ENCODE data around the gene PAX7. TPM values are rescaled to one million over a fixed set of nuclear protein-coding genes. Genes with fewer than 3 reads are reported as not detected.

The PAX7 gene
- total RNA-seq, 1 donor from 2014 or later = not detected

GRCh38 chr1:18638835-18639364, 8.3 kb downstream of the PAX7 start:
- no peak for DNase-seq (ENCODE audit: low spot score)
- intact Hi-C loops (cut with DNase I) = no loop called here

GRCh38 chr1:18639368-18640055, 8.9 kb downstream of the PAX7 start:
- no peak for DNase-seq (ENCODE audit: low spot score)
- intact Hi-C loops (cut with DNase I) = no loop called here

GRCh38 chr1:18640228-18641004, 9.8 kb downstream of the PAX7 start:
- DNase-seq (ENCODE audit: low spot score) = no peak
- intact Hi-C loops (cut with DNase I) = no loop called here

GRCh38 chr1:18641005-18641941, 10.6 kb downstream of the PAX7 start:
- no peak for DNase-seq (ENCODE audit: low spot score)
- intact Hi-C loops (cut with DNase I) = no loop called here

GRCh38 chr1:18642278-18643095, 11.8 kb downstream of the PAX7 start:
- intact Hi-C loops (cut with DNase I) = no loop called here
- no peak for DNase-seq (ENCODE audit: low spot score)

- DNase-seq (ENCODE audit: low spot score) = no peak
- intact Hi-C loops (cut with DNase I) = no loop called here
Observed at GRCh38 chr1:18643154-18644012, 12.7 kb downstream of the PAX7 start.

- intact Hi-C loops (cut with DNase I) = no loop called here
- no peak for DNase-seq (ENCODE audit: low spot score)
Observed at GRCh38 chr1:18644013-18644399, 13.4 kb downstream of the PAX7 start.

- no peak for DNase-seq (ENCODE audit: low spot score)
- intact Hi-C loops (cut with DNase I) = no loop called here
Observed at GRCh38 chr1:18644446-18644845, 13.8 kb downstream of the PAX7 start.

GRCh38 chr1:18644973-18645746, 14.5 kb downstream of the PAX7 start:
- intact Hi-C loops (cut with DNase I) = no loop called here
- DNase-seq (ENCODE audit: low spot score) = no peak

GRCh38 chr1:18645747-18646090, 15.1 kb downstream of the PAX7 start:
- no peak for DNase-seq (ENCODE audit: low spot score)
- intact Hi-C loops (cut with DNase I) = no loop called here

GRCh38 chr1:18646091-18646785, 15.6 kb downstream of the PAX7 start:
- intact Hi-C loops (cut with DNase I) = no loop called here
- no peak for DNase-seq (ENCODE audit: low spot score)

- no peak for DNase-seq (ENCODE audit: low spot score)
- intact Hi-C loops (cut with DNase I) = no loop called here
Observed at GRCh38 chr1:18646786-18647410, 16.3 kb downstream of the PAX7 start.

- no peak for DNase-seq (ENCODE audit: low spot score)
- intact Hi-C loops (cut with DNase I) = no loop called here
Observed at GRCh38 chr1:18647681-18648214, 17.1 kb downstream of the PAX7 start.

GRCh38 chr1:18649693-18650370, 19.2 kb downstream of the PAX7 start:
- no peak for DNase-seq (ENCODE audit: low spot score)
- intact Hi-C loops (cut with DNase I) = no loop called here

GRCh38 chr1:18651713-18652112, 21.1 kb downstream of the PAX7 start:
- no peak for DNase-seq (ENCODE audit: low spot score)
- intact Hi-C loops (cut with DNase I) = no loop called here

GRCh38 chr1:18652791-18653190, 22.1 kb downstream of the PAX7 start:
- intact Hi-C loops (cut with DNase I) = no loop called here
- no peak for DNase-seq (ENCODE audit: low spot score)

All from cardiac septum (tissue), 1 donor.